MCF 10A (cell line): Measurements from ENCODE around the gene PLVAP. TPM values are rescaled to one million over a fixed set of nuclear protein-coding genes. Genes with fewer than 3 reads are reported as not detected.
A peak's percentile ranks its signal among the peaks of the same experiment; 100 is the strongest.

Experiments used
- BruUV-seq: library from RNA; stranded (reverse); fragments of 400-500 nt; replicated peaks from 2 replicates; lab custom pipeline; 2021; lab: Mats Ljungman, UMichigan
- CTCF ChIA-PET: fragments of 300-600 bp; sonication (Branson Sonifier 250); formaldehyde crosslinking; extraction: SDS; loops from one replicate; lab custom pipeline; 2021; ENCODE audit warnings: antibody characterized with exemption, inconsistent platforms; lab: Yijun Ruan, JAX
- POLR2A ChIA-PET: fragments of 300-600, 350-650 bp; sonication (Branson Sonifier 250); formaldehyde crosslinking; extraction: SDS; loops from one replicate; lab custom pipeline; 2020; ENCODE audit warnings: antibody characterized with exemption, inconsistent platforms; lab: Yijun Ruan, JAX
- DNase-seq: peaks from one replicate; pipeline ENCODE4 v3.0.0-alpha.2; 2018; ENCODE audit not compliant: unreplicated experiment
- H3K27ac Mint-ChIP-seq: one replicate; pipeline ENCODE4 v1.8.0; 2022; ENCODE audit warnings: mild to moderate bottlenecking, low read depth, mixed read lengths; ENCODE audit not compliant: unreplicated experiment
- H3K27me3 Mint-ChIP-seq: one replicate; pipeline ENCODE4 v1.8.0; 2022; ENCODE audit warnings: mixed read lengths; ENCODE audit not compliant: insufficient read depth, unreplicated experiment
- H3K36me3 Mint-ChIP-seq: one replicate; pipeline ENCODE4 v1.8.0; 2022; ENCODE audit warnings: mild to moderate bottlenecking, moderate library complexity, mixed read lengths; ENCODE audit not compliant: insufficient read depth, unreplicated experiment
- H3K4me1 Mint-ChIP-seq: one replicate; pipeline ENCODE4 v1.8.0; 2022; ENCODE audit warnings: mixed read lengths; ENCODE audit not compliant: insufficient read depth, unreplicated experiment
- H3K4me3 Mint-ChIP-seq: one replicate; pipeline ENCODE4 v1.8.0; 2022; ENCODE audit warnings: mild to moderate bottlenecking, moderate library complexity, mixed read lengths; ENCODE audit not compliant: unreplicated experiment
- H3K9me3 Mint-ChIP-seq: one replicate; pipeline ENCODE4 v1.8.0; 2022; ENCODE audit warnings: mixed read lengths; ENCODE audit not compliant: unreplicated experiment
- intact Hi-C: fragments of 100-400 bp; cut with micrococcal nuclease; formaldehyde crosslinking; loops from 2 replicates; pipeline ENCODE4 v1.14.1; 2022
- total RNA-seq: library from RNA; stranded (reverse); gene quantifications from 2 replicates; pipeline ENCODE4 v1.2.3, GENCODE V29; 2022
- TF ChIP-seq, protein P1 (sequence below): fragments of 200-600 bp; IDR thresholded peaks from one replicate; pipeline ENCODE4 v1.8.0; 2022; ENCODE audit warnings: antibody characterized with exemption, mild to moderate bottlenecking; ENCODE audit not compliant: unreplicated experiment

Gene PLVAP
- total RNA-seq, 1 experiment from 2014 or later, result not detected

- Mint-ChIP-seq H3K27ac (no peak overlapping the region), H3K27me3 (no peaks in the 10 kb centered on the region), H3K9me3 (no peaks in the 10 kb centered on the region), H3K36me3 (no peaks in the 10 kb centered on the region), H3K4me1 (peaks cover 4% of the 10 kb centered on the region), H3K4me3 (no peak overlapping the region)
- BruUV-seq, result no TSS peak
- TF ChIP-seq, protein P1, sequence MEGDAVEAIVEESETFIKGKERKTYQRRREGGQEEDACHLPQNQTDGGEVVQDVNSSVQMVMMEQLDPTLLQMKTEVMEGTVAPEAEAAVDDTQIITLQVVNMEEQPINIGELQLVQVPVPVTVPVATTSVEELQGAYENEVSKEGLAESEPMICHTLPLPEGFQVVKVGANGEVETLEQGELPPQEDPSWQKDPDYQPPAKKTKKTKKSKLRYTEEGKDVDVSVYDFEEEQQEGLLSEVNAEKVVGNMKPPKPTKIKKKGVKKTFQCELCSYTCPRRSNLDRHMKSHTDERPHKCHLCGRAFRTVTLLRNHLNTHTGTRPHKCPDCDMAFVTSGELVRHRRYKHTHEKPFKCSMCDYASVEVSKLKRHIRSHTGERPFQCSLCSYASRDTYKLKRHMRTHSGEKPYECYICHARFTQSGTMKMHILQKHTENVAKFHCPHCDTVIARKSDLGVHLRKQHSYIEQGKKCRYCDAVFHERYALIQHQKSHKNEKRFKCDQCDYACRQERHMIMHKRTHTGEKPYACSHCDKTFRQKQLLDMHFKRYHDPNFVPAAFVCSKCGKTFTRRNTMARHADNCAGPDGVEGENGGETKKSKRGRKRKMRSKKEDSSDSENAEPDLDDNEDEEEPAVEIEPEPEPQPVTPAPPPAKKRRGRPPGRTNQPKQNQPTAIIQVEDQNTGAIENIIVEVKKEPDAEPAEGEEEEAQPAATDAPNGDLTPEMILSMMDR, result peak; percentile 94
- intact Hi-C loops, result loop anchor here (1.0 kb wide), 2 partner anchors 40 to 93 kb away; no protein-coding TSS in a partner anchor
- CTCF ChIA-PET, result interaction anchor here (0.5 to 6.6 kb wide), 36 partner anchors 8 to 658 kb away, joined by 3 to 84 read pairs (median 4); partner anchors contain the start of genes BST2, CCDC194 and DDA1
- POLR2A ChIA-PET, result interaction anchor here (1.1 to 1.8 kb wide), 2 partner anchors 48 to 93 kb away, joined by 4 to 6 read pairs; no protein-coding TSS in a partner anchor
- DNase-seq, result peak; percentile 72
Measured at GRCh38 chr19:17385878-17386611, 8.9 kb upstream of the PLVAP start.

DNA sequence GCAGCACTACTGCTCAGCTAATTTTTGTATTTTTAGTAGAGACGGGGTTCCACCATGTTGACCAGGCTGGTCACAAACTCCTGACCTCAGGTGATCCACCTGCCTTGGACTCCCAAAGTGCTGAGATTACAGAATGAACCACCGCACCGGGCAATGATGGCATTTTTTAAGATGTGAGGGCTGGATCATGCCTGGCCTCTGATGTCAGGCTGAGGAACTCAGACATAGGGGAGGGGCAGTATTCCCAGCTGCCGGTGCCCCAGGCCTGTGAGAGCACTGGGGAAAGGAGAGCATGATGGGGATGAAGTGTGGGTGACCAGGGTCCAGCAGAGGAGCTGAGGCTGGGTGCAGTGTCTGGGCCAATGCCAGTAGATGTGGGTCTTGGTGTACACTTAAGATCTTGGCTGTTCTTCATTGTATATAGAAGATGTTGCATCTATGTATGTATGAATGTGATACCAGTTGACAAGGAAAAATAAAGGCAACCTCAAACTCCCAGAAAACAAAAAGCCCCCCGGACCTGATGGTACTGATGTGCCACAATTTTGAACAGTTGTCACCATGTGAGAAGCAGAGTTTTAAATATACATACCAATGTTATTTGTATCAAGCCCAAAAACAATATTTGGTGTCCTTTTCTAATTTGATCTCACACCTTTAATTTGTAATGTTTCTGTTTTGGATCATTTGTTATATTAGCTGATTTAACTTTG lies 3.4 kb upstream of the PLVAP start:
- H3K4me3 Mint-ChIP-seq, result no peak overlapping the region
- no peak for DNase-seq
- no peak overlapping the region for H3K27ac Mint-ChIP-seq
- ChIA-PET CTCF (interaction anchor here (0.7 to 1.0 kb wide), 2 partner anchors 137 to 394 kb away, joined by 3 read pairs; no protein-coding TSS in a partner anchor), POLR2A (interaction anchor here (0.6 kb wide), 1 partner anchor 55 kb away, joined by 3 read pairs; no protein-coding TSS in a partner anchor)
- BruUV-seq, result no TSS peak
- no peaks in the 10 kb centered on the region for H3K36me3 Mint-ChIP-seq
- intact Hi-C loops, result no loop called here
- H3K27me3 Mint-ChIP-seq, result no peaks in the 10 kb centered on the region
- TF ChIP-seq, protein P1, result no peak
- H3K9me3 Mint-ChIP-seq, result no peaks in the 10 kb centered on the region
- H3K4me1 Mint-ChIP-seq, result no peaks in the 10 kb centered on the region

DNA sequence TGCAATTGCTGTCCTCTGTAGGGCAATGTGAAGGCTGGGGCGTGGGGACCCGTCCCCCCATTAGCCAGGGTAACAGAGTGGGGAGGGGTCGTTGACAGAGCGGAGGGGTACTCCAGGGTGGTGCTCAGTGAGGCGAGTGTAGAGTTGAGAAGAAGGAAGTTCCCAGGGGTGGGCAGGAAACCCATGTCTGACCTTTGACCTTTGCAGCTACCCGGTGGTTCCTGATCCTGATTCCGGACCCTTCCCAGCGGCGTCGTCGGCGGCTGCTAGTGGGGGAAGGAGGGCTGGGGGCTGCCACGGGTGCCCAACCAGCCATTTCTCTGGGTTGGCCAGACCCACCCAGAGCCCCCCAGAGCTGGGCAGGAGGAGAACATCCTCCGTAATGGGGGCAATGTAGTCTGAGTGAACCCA lies 2.1 kb upstream of the PLVAP start:
- Mint-ChIP-seq H3K36me3 (no peaks in the 10 kb centered on the region), H3K9me3 (no peaks in the 10 kb centered on the region), H3K4me3 (no peak overlapping the region), H3K4me1 (no peaks in the 10 kb centered on the region), H3K27ac (no peak overlapping the region), H3K27me3 (no peaks in the 10 kb centered on the region)
- no TSS peak for BruUV-seq
- ChIA-PET POLR2A (interaction anchor here (0.6 kb wide), 1 partner anchor 89 kb away, joined by 3 read pairs; no protein-coding TSS in a partner anchor), CTCF (no interaction called here)
- TF ChIP-seq, protein P1, result no peak
- DNase-seq, result no peak
- intact Hi-C loops, result no loop called here

- no peak for DNase-seq
- ChIA-PET CTCF (interaction anchor here (0.6 kb wide), 1 partner anchor 1277 kb away, joined by 3 read pairs; no protein-coding TSS in a partner anchor), POLR2A (no interaction called here)
- intact Hi-C loops, result no loop called here
- TF ChIP-seq, protein P1, result no peak
- Mint-ChIP-seq H3K27ac (no peak overlapping the region), H3K27me3 (no peaks in the 10 kb centered on the region), H3K4me3 (no peak overlapping the region), H3K36me3 (no peaks in the 10 kb centered on the region), H3K4me1 (no peaks in the 10 kb centered on the region), H3K9me3 (no peaks in the 10 kb centered on the region)
- BruUV-seq, result no TSS peak
Measured at GRCh38 chr19:17378271-17378670, 1.1 kb upstream of the PLVAP start.
